ENCODE data around the gene ZHX3.
"Not testable (repeated sequence)": the region's sequence is repeated elsewhere in the genome, so short reads cannot be mapped to it uniquely, and the experiment has no call there.

ZHX3 gene

GRCh38 chr20:41138475-41139226 is 178.9 kb downstream of the ZHX3 start:
- DNase-seq (ENCODE audit: low read depth in 2 of 2, low spot score in 1 of 2): no peak

GRCh38 chr20:41137614-41138474 is 179.7 kb downstream of the ZHX3 start:
- peak in 1 of 2 donors; percentile 28 for DNase-seq (ENCODE audit: low read depth in 2 of 2, low spot score in 1 of 2)

GRCh38 chr20:41136680-41137613 is 180.6 kb downstream of the ZHX3 start, which contains the start of gene PLCG1:
Gene PLCG1, plus strand, starts transcription at chr20:41137543. Its CDS starts 99 bp downstream, at chr20:41137642.
- peak; percentile 60 to 74 for DNase-seq (ENCODE audit: low read depth in 2 of 2, low spot score in 1 of 2)

- no peak for DNase-seq (ENCODE audit: low read depth in 2 of 2, low spot score in 1 of 2)
These were observed 181.4 kb downstream of the ZHX3 start for GRCh38 chr20:41135888-41136679.

GRCh38 chr20:41135187-41135887 is 182.2 kb downstream of the ZHX3 start:
- peak in 1 of 2 donors; percentile 44 for DNase-seq (ENCODE audit: low read depth in 2 of 2, low spot score in 1 of 2)

- DNase-seq (ENCODE audit: low read depth in 2 of 2, low spot score in 1 of 2): no peak
These were observed 183.0 kb downstream of the ZHX3 start for GRCh38 chr20:41134362-41135186.

GRCh38 chr20:41133709-41134361 is 183.7 kb downstream of the ZHX3 start:
- peak in 1 of 2 donors; percentile 35 for DNase-seq (ENCODE audit: low read depth in 2 of 2, low spot score in 1 of 2)

GRCh38 chr20:41132388-41132775 is 185.1 kb downstream of the ZHX3 start:
- DNase-seq (ENCODE audit: low read depth in 2 of 2, low spot score in 1 of 2): not testable (repeated sequence)

GRCh38 chr20:41131594-41132387 is 185.7 kb downstream of the ZHX3 start:
- DNase-seq (ENCODE audit: low read depth in 2 of 2, low spot score in 1 of 2): no peak
